NCI-H1048 (cell line): Measurements from ENCODE around the gene TBRG4.
"Not testable (repeated sequence)": the region's sequence is repeated elsewhere in the genome, so short reads cannot be mapped to it uniquely, and the experiment has no call there.

Source experiments
- DNase-seq: peaks from one replicate; lab custom pipeline; 2025; lab: John Stamatoyannopoulos, UW

The TBRG4 gene

GRCh38 chr7:45111298-45112223 is at the start of gene TBRG4:
TSS of gene TBRG4 (minus strand) at chr7:45111697. CDS start at chr7:45109237, 2,460 bp downstream.
- peak; percentile 79 for DNase-seq

DNA sequence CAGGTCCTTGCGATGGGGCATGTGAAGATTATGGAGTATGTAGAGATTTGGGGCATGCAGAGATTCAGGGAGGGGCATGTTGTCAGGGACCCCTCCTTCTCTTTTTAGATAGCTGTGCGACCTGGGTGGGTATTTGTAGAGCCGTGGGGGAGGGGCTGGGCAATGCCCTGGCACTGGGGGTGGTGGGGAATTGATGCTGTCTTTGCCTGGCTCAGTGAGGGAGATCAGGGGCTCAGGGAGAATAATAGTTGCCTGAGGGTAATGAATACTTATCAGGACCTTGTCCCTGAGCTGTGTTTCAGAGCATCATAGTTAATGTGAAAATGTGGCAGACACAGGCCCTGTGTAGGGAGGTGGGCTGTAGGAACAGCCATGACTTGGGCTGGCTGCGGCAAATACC is 49.6 kb upstream of the TBRG4 start:
- no peak for DNase-seq

DNA sequence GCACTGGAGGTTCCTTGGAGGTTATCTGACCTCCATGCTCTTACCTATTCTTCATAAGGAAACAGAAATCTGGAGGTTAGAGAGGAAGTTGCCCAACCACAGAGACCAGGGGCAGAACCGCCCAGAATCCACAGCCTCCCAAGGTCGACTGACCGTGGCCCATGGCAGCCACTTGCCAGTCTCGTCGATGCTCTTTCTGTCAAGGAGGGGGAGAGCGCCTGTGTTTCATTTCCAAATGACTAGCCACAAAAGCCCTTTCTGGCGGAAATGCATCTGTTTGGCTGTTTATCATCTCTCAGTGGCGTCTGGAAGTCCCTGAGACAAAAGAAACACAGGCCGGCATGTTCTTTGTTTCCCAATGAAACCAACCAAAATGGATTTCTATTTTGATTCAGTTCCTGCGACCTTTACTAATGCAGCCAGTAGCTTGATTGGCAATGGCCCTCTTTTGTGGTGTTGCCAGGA is 49.0 kb upstream of the TBRG4 start:
- DNase-seq: no peak

- DNase-seq: no peak
Observed at GRCh38 chr7:45159296-45159695, 47.8 kb upstream of the TBRG4 start.

DNA sequence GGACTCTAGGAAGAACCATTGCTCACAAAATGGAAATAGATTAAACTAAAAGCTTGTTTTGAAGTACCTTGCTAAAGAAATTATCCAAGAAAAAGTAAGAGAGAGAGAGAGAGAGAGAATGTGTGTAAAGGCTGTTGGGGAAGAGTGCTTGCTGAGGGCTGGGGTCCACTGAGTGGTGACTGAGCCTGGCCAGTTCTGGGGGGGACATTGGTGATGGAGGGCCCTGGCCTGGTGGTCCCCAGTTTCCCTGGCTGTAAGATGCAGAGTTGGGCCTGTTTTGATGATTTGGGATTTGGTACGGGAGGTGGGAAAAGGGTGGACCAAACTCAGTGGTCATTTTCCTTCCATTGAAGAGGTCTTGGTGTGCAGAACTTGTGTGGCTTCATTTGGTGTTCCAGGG is 47.0 kb upstream of the TBRG4 start:
- DNase-seq: no peak

DNA sequence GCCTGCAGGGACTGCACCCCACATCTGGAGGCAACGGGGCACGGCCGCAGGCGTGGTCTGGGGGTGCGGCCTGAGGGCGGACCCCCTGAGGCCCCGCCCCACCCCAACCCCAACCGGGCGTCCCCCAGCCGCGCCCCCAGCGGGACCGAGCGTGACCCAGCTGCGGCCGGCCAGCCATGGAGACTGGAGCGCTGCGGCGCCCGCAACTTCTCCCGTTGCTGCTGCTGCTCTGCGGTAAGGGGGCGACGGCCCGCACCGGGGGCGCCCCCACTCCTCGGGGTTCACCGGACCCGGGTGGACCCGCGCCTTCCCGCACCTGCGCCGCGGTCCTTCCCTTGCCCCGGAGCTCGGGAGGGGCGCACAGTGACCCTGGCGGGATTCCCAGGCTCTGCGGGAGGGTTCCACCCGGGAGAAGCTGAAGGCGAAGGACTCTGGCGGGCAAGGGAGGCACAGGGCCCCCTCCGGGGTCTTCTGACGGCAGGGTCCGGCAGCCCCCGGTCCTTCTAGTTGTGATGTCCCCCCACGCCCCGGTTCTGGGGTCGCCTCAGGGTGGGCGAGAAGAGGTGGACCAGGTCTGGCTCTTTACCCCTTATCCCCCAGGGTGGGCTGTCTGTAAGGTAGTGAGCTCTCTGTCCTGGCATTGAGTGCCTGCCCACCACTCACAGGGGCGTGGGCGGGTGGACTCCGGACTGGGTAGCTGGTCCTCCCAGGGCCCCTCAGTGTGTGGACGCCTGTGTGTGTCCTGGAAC is 46.3 kb upstream of the TBRG4 start, which contains the start of gene RAMP3:
RAMP3 (plus strand) TSS at position 139 of the 749 bp plus-strand sequence; CDS start at position 177, 38 bp downstream.
- DNase-seq: no peak

GRCh38 chr7:45157286-45157652 is 45.8 kb upstream of the TBRG4 start:
- DNase-seq: no peak

DNA sequence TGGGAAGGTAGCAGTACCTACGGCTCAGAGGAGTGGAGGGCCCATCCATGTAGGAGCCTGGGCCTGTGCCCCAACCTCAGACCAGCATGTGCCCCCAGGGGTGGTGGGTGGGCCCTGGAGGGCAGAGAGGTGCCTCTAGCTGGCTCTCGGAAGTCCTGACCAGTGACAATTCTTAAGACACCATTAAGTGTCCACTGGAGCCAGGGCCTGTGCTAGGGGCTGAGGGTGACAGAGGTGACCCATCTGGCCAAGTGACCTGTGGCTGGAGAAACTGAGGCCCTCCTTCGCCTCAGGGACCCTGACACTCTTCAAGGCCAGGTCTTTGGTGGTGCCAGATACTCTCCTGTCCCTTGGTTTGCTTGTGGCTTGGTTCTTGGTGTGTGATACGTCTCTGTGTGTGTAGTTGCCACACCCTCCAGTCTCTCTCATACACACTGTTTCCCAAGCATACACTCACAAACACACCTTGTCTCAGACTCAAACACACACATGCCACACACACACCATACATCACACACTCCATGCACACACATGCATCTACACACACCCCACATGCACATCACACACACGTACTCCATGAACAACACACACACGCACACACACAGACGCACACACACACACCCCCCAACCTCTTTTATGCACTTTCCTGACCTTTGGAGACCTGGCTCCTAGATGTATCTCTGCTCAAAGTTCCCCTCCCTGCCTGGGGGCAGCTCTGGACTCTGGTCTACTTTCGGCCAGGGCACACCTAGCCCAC is 45.2 kb upstream of the TBRG4 start:
- DNase-seq: no peak

DNA sequence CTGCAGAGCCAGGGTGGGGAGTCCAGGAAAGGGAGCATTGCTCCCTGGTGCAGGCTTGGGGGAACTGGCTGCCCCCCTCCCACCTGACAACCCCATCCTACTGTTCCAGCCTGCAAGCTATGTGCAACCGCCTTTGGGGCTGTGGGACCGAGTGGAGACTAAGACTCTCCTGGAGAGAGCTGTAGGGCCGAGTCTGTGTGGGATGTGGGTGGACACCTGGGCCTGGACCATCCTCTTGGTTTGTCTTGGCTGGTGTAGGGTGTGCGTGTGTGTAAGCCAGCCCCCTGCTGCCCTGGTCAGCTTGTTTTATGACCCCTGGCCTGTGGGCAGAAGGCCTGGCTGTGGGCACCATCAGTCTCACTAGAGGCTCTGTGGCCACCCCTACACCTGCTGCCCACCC is 44.4 kb upstream of the TBRG4 start:
- no peak for DNase-seq

DNA sequence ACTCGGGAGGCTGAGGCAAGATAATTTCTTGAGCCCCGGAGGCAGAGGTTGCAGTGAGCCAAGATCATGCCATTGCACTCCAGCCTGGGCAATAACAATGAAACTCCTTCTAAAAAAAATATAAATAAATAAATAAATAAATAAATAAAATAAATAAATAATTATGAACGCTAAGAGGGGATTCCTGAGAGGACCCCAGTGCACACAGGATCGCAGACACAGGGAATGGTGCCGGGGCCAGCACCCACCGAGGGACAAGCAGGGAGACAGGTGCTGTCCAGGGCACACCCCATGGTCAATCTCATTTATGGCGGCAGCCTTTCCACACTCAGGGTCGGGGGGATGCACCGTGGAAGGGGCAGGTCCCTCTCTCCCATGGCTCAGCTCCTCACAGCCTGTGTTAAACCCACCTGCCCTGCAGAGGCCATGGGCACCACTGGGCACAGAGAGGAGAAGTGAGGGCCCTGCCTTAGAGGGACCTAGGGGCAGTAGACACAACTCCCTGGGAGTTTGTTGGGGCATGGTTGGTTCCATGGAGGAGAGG is 43.9 kb upstream of the TBRG4 start:
- no peak for DNase-seq

DNA sequence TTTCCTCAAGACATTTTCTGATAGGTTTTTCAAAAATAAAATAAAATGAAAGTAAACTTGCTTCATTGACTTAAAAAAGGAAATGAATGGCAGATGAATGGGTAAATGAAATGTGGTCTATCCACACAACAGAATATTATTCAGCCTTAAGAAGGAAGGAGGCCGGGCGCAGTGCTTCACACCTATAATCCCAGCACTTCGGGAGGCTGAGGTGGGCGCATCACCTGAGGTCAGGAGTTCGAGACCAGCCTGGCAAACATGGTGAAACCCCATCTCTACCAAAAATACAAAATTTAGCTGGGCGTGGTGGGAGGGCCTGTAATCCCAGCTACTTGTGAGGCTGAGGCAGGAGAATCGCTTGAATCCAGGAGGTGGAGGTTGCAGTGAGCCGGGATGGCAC is 42.4 kb upstream of the TBRG4 start:
- DNase-seq: not testable (repeated sequence)

GRCh38 chr7:45153233-45153632 is 41.7 kb upstream of the TBRG4 start:
- DNase-seq: no peak

- DNase-seq: no peak
Observed at GRCh38 chr7:45151967-45152366, 40.5 kb upstream of the TBRG4 start.

DNA sequence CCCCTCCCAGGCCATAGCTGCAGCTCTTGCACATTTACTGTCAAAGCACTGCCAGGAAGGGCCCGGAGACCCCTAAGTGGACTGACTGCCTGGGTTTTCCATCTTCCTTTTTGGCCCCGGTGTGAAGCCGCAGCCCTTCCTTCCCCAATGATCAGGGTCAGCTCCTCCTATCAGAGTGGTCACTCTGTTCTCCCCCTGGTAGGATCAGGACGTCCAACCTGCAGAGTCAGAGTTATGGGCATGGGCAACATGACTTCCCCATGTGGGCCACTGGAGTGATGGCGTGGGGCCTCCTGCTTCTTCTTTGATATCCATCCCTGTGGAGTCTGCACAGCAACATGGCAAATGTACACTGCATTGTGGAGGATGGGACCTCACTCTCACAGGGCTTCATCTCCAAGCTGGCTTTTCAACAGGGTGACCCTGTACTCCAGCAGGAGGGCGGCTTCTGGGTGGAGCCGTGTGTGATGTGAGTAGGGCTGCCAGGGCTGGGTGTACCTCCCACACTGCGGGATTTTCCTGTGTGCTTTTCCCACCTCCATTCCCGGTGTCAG is 39.7 kb upstream of the TBRG4 start:
- DNase-seq: no peak

DNA sequence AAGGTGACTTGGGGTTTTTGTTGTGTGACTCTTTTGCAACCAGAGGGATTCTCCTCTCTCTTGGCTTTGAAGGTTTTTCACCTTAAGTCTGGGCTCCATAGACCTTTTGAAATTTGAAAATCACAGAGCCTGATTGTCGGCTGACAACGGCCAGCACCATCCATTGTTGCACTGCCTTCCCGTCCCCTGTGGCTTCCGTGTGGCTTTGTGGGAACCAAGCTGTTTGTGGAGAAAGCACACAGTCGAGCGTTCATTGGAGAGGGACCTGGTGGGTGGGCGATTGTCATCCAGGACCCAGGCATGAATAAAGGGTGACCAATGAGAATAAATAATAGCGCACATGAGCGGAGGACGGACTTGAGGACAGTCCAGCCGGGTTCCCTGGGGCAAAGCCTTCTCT is 38.7 kb upstream of the TBRG4 start:
- no peak for DNase-seq

DNA sequence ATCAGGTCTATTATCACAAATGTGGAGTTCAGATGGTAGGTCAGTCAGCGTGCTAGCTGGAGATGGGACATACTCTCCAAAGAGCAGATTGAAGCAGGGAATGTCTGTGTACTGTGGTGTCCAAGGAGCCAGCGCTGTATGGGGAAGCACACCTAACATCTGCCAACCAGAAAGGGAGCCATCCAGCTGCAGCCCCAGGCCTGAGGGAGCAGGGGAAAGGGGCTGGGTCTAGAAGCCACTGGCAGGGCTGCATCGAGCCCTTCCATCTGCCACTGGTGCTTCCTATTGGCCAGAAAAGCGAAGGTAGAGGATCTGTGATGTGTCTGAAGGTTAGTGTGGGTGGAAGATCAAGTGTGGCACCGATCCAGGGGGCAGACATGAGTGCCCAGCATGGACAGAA is 38.1 kb upstream of the TBRG4 start:
- DNase-seq: no peak

DNA sequence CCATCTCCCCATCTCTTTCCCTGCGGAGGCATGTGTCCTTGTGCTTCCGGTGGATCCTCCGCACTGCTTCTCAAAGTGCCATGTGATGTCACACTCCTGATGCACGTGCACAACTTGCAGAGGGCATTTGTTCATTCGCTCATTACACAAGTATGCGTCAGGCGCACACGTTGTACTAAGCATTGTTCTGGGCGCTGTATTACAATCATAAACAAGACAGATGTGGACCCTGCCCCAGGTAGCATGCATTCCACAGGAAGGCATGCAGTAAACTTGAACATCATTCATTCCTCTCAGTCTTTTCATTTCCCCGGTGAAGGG is 37.1 kb upstream of the TBRG4 start:
- DNase-seq: no peak

DNA sequence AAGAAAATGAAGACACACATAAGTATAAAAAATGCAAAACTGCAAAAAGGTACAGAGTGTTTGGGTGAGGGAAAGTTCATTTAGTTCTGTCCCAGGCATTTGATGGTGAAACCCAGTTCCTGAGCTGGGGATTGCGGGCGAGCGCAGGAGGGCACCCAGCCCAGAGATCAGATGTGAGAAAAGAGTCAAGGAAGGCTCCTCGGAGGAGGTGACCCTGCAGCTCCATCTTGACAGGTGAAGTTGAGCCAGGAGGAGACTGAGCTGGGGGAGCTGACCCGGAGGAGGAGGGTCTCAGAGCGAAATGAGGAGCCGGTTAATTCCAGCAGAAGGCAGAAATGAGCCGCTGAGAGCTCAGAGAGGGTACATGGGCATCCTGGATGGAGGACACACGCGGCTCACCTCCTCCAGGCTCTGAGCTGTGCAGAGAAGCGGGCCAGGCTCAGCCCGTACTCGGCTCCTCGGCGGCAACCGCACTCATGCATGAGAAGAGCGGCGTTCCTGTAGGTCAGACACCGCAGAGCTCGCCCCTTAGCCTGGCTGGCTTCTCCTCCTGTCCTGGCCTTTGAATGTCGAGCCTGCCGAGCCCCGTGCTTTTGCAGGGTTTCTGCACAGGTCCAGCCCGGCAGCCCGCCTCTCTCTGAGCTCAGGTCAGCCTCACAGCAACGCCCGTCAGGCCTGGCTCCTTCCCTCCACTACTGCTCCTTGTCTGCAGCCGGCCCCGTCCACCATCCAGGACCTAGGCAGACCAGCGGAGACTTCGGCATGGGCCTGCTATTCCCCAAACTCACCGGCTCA is 36.6 kb upstream of the TBRG4 start:
- DNase-seq: no peak

DNA sequence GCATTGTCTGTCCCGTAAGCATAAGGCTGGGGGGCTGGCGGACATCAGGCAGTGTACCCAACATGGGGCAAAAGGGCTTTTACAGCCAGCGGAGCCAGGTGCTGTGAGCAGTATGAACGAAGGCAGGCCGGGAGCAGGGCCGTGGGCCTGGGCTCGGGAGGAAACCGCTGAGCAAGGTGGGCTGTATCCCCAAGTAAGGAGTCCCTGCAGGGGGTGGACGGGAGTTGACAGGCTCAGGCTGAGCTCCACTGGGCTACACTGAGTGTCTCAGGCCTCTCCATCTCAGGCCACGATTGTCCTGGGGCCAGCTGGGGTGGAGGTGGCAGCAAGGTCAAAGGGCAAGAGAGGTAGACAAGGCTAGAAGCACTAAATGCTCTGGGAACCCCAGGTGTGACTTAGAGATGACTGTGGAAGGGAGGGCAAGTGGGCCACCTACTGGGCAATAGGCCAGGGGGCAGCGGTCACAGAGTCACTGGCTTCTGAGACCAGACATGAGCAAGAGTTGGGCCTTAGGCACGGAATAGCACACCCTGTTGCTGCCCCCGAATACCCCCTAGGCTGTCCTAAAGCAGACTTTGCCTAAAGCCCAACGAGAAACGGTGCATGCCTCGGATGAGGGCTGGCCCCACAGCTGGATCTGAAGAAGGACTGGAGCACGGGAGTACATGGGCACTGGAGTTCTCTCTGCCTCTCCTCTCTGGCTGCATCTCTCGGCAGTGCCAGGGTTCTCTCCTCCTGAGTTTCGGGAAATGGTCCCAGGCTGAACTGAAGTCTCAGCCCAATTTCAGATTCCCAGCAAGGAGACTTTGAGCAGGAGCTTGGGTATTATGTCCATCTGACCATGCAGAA is 35.3 kb upstream of the TBRG4 start:
- no peak for DNase-seq

DNA sequence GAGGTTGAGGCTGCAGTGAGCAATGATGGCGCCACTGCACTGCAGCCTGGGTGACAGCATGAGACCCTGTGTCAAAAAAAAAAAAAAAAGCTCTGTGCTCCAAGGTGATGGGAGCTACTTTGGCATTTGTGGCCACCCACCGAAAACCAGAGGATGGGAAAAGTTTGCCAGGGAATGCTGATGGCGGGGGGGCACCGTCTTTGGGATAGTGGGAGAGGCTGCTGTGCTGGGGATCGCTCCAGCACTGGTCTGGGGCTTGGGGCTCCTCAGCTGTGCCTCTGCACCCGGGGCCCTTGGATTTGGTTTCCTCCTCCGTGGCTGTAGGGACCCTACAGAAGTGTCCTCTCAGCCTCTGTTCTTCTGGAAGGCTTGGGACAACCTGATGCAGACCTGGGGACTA is 34.4 kb upstream of the TBRG4 start:
- no peak for DNase-seq
